Ovary (tissue), 9 donors: Measurements from ENCODE around the gene KCNJ16. TPM values are rescaled to one million over a fixed set of nuclear protein-coding genes. Genes with fewer than 3 reads are reported as not detected.

Experiments
- DNase-seq, 5 donors: peaks; one replicate each; pipeline ENCODE4 v3.0.0-alpha.2; 2019 to 2020
- H3K27ac ChIP-seq, 2 donors: fragments of 200-600 bp; one replicate each; pipeline versions ENCODE4 v1.5.1 to v1.8.0; 2019 to 2022
- H3K27me3 ChIP-seq: fragments of 200-600 bp; one replicate; pipeline ENCODE4 v1.8.0; 2022
- H3K36me3 ChIP-seq: fragments of 200-600 bp; sonication (generic); one replicate; pipeline ENCODE4 v1.5.1; 2019
- H3K4me1 ChIP-seq: one replicate; pipeline ENCODE4 v1.8.1; 2013; ENCODE audit warnings: mild to moderate bottlenecking, moderate library complexity; ENCODE audit not compliant: insufficient read depth
- H3K4me3 ChIP-seq: fragments of 200-600 bp; sonication (generic); one replicate; pipeline ENCODE4 v1.5.1; 2017
- H3K9me3 ChIP-seq, 2 donors: fragments of 200-600 bp in 1 of 2; sonication (generic) in 1 of 2; one replicate each; pipeline versions ENCODE4 v1.5.1 to v1.8.1; 2013 to 2019; ENCODE audit warnings: mild to moderate bottlenecking in 1 of 2, moderate library complexity in 1 of 2
- EP300 ChIP-seq: sonication (generic); formaldehyde crosslinking; IDR thresholded peaks from one replicate; pipeline ENCODE4 v1.6.1; 2017; ENCODE audit warnings: antibody characterized with exemption
- POLR2A ChIP-seq: fragments of 450-650 bp; IDR thresholded peaks from one replicate; pipeline ENCODE4 v1.6.1; 2017; ENCODE audit warnings: antibody characterized with exemption, mild to moderate bottlenecking, moderate library complexity
- WGBS, 3 donors: extraction: QIAGEN DNeasy Blood & Tissue Kit in 1 of 3; methylation state at CpG; one replicate each; pipeline versions ENCODE4 v1.1.5 to v1.1.7; 2013 to 2017; 5-methylcytosine and 5-hydroxymethylcytosine counted together
- intact Hi-C, 4 donors: fragments of 100-400 bp; cut with DNase I; formaldehyde crosslinking; loops; one replicate each; pipeline versions ENCODE4 v1.11.0 to v1.15.1; 2022 to 2023
- polyA plus RNA-seq, 2 donors: library from polyadenylated mRNA; stranded (reverse); fragments of 200-250 nt in 1 of 2; fragments of 350-450 nt in 1 of 2; fragmentation: Illumina TruSeq in 1 of 2; extraction: RNeasy Lipid Tissue Mini Kit (QIAGEN cat#74804) in 1 of 2; gene quantifications; one replicate each; pipeline ENCODE4 v1.2.3, GENCODE V29; 2013 to 2014
- total RNA-seq, 7 donors: library from RNA; depleted of rRNA in 2 of 7; stranded (reverse); fragments of >200 nt in 2 of 7; fragmentation: NEBNext Ultra II Directional in 3 of 7; extraction: Animal tissue kit (Norgen Biotek cat#: 25700) in 3 of 7; gene quantifications; one replicate each; pipeline versions ENCODE4 v1.1.0 to v1.2.4, GENCODE V29; 2016 to 2023
- TF ChIP-seq, protein P1 (sequence below), 3 donors: fragments of 450-650 bp in 2 of 3; fragments of 200-600 bp in 1 of 3; IDR thresholded peaks; one replicate each; pipeline versions ENCODE4 v1.5.1 to v1.8.0; 2016 to 2022; ENCODE audit warnings: antibody characterized with exemption in 3 of 3, mild to moderate bottlenecking in 1 of 3
- donor health status: DM: no; HTN: no; CAD: no; lungs with moderate emphysema.
- donor health status: DM: no; HTN: no; CAD: no.
- donor health status: Bipolar disorder and iron deficiency.
- donor health status: DM: yes; HTN: yes; CAD: no.
- donor health status: DM: no; HTN: no; CAD: no.
- donor health status: DM: yes; HTN: yes; CAD: no.

KCNJ16 gene
- total and polyA plus RNA-seq, 9 donors, result 0.04 to 7.2 (median 0.25) TPM; not detected in 1

DNA sequence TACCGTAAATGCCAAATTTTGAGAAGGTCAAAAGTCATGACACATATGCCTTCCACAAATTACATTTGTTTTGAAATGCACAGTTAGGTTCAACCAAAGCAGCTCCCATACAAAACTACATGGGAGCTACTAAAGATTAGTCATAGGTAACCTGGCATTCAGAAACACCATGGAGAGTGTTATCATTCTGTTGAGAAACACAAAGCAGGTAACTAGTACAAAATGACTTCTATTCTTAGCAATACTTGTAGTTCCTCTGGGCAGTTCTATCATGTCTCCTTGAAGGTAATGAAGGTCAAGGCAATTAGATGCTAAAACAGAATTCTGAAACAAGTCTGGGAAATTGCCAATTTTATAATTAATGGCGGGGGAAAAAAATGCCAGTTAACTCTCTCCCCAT lies 39.4 kb downstream of the KCNJ16 start:
- Histone ChIP-seq H3K4me3 (no peak overlapping the region), H3K27me3 (no peaks in the 10 kb centered on the region), H3K27ac (no peak overlapping the region), H3K9me3 (no peaks in the 10 kb centered on the region), H3K4me1 (peaks cover 2% of the 10 kb centered on the region), H3K36me3 (no peaks in the 10 kb centered on the region)
- TF ChIP-seq, protein P1, sequence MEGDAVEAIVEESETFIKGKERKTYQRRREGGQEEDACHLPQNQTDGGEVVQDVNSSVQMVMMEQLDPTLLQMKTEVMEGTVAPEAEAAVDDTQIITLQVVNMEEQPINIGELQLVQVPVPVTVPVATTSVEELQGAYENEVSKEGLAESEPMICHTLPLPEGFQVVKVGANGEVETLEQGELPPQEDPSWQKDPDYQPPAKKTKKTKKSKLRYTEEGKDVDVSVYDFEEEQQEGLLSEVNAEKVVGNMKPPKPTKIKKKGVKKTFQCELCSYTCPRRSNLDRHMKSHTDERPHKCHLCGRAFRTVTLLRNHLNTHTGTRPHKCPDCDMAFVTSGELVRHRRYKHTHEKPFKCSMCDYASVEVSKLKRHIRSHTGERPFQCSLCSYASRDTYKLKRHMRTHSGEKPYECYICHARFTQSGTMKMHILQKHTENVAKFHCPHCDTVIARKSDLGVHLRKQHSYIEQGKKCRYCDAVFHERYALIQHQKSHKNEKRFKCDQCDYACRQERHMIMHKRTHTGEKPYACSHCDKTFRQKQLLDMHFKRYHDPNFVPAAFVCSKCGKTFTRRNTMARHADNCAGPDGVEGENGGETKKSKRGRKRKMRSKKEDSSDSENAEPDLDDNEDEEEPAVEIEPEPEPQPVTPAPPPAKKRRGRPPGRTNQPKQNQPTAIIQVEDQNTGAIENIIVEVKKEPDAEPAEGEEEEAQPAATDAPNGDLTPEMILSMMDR (IDR thresholded peaks at IDR 0.05), result no peak
- TF ChIP-seq EP300, result no peak
- no peak for TF ChIP-seq POLR2A
- intact Hi-C loops, result no loop called here
- no peak for DNase-seq
- whole genome bisulfite sequencing, 3 donors, result 88 to 94% (median 94%) methylated on average over 2 of the region's 2 CpGs

DNA sequence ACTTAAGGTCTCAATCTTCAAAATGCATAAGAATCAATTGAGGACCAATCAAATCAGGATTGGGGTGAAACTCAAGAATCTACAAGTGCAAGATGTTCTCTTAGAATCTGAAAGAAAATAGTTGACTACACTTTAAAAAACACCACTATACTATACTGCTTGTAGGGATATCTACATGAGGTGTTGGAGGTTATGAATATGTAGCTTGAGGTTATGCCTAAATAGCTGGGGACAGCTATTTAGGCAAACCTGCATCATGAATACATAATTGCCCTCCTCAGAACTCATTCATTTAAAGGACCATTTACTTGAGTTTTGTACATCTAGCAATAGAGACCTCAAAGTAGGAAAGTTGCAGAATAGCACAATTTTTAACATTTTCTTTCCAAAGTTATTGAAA lies 40.1 kb downstream of the KCNJ16 start:
- Histone ChIP-seq H3K36me3 (no peaks in the 10 kb centered on the region), H3K4me3 (no peak overlapping the region), H3K27me3 (no peaks in the 10 kb centered on the region), H3K9me3 (no peaks in the 10 kb centered on the region), H3K4me1 (peaks cover 2% of the 10 kb centered on the region), H3K27ac (no peak overlapping the region)
- intact Hi-C loops, result no loop called here
- DNase-seq, result no peak
- TF ChIP-seq EP300, result no peak
- TF ChIP-seq, protein P1 (IDR thresholded peaks at IDR 0.05), result no peak
- TF ChIP-seq POLR2A, result no peak

GRCh38 chr17:70116919-70117318 lies 41.9 kb downstream of the KCNJ16 start:
- intact Hi-C loops, result no loop called here
- H3K4me1 ChIP-seq, result no peaks in the 10 kb centered on the region
- no peak overlapping the region for H3K27ac ChIP-seq
- H3K27me3 ChIP-seq, result no peaks in the 10 kb centered on the region
- no peaks in the 10 kb centered on the region for H3K9me3 ChIP-seq
- no peaks in the 10 kb centered on the region for H3K36me3 ChIP-seq
- no peak overlapping the region for H3K4me3 ChIP-seq
- DNase-seq, result no peak
- 92 to 96% (median 94%) methylated on average over 3 of the region's 3 CpGs for WGBS, 3 donors
- no peak for TF ChIP-seq EP300
- TF ChIP-seq POLR2A, result no peak
- TF ChIP-seq, protein P1 (IDR thresholded peaks at IDR 0.05), result no peak

DNA sequence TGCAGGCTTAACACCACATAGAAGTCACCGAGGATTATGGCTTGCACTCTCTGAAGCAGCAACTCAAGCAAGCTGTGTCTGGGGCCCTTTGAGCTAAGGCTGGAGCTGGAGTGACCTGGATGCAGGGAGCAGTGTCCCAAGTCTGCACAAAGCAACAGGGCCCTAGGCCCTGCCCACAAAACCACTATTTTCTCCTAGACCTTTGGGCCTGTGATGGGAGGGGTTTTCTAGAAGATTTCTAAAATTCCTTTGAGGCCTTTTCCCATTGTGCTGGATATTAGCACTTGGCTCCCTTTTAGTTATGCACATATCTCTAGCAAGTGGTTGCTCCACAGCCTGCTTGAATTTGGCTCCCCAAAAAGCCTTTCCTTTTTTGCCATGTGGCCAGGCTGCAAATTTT lies 44.5 kb downstream of the KCNJ16 start:
- TF ChIP-seq POLR2A (no peak), EP300 (no peak)
- TF ChIP-seq, protein P1 (IDR thresholded peaks at IDR 0.05), result no peak
- 88 to 100% (median 98%) methylated on average over 1 of the region's 1 CpG for WGBS, 3 donors
- no peaks in the 10 kb centered on the region for H3K4me1 ChIP-seq

GRCh38 chr17:70119983-70120382 lies 45.0 kb downstream of the KCNJ16 start:
- intact Hi-C loops, result no loop called here
- no peaks in the 10 kb centered on the region for H3K27me3 ChIP-seq
- WGBS, 3 donors, result 85 to 90% (median 90%) methylated on average over 2 of the region's 2 CpGs
- no peak for TF ChIP-seq EP300
- TF ChIP-seq POLR2A, result no peak
- TF ChIP-seq, protein P1 (IDR thresholded peaks at IDR 0.05), result no peak
- no peak overlapping the region for H3K27ac ChIP-seq
- no peaks in the 10 kb centered on the region for H3K36me3 ChIP-seq
- no peak overlapping the region for H3K4me3 ChIP-seq
- no peaks in the 10 kb centered on the region for H3K4me1 ChIP-seq
- H3K9me3 ChIP-seq, result no peaks in the 10 kb centered on the region
- no peak for DNase-seq

More for the DNA sequence above, 44.5 kb downstream of the KCNJ16 start:
- Histone ChIP-seq H3K4me3 (no peak overlapping the region), H3K9me3 (no peaks in the 10 kb centered on the region), H3K27me3 (no peaks in the 10 kb centered on the region), H3K27ac (no peak overlapping the region), H3K36me3 (no peaks in the 10 kb centered on the region)
- intact Hi-C loops, result no loop called here
- no peak for DNase-seq
